Coronary artery (tissue), 2 donors: ENCODE measurements around the gene RO60.
"Not testable (repeated sequence)": the region's sequence is repeated elsewhere in the genome, so short reads cannot be mapped to it uniquely, and the experiment has no call there.

Experiments
- DNase-seq: peaks from one replicate; pipeline ENCODE4 v3.0.0-alpha.2; 2017; ENCODE audit warnings: low spot score
- H3K27ac ChIP-seq, 2 donors: fragments of 200-600 bp; sonication (generic); one replicate each; pipeline ENCODE4 v1.5.1; 2016 to 2019
- H3K4me3 ChIP-seq: fragments of 200-600 bp; sonication (generic); 2 replicates; pipeline ENCODE4 v1.5.1; 2016; ENCODE audit warnings: mild to moderate bottlenecking, moderate library complexity
- CTCF ChIP-seq: fragments of 200-600 bp; sonication (generic); IDR thresholded peaks from one replicate; pipeline ENCODE4 v1.5.1; 2019; ENCODE audit warnings: antibody characterized with exemption

Gene RO60

GRCh38 chr1:193042766-193043691 is 16.4 kb upstream of the RO60 start:
- DNase-seq, result no peak
- TF ChIP-seq CTCF, result no peak
- Histone ChIP-seq H3K4me3 (no peak overlapping the region), H3K27ac (no peak overlapping the region)

- DNase-seq, H3K4me3 ChIP-seq, H3K27ac ChIP-seq: not testable (repeated sequence)
Measured at GRCh38 chr1:193048913-193049312, 10.5 kb upstream of the RO60 start.

DNA sequence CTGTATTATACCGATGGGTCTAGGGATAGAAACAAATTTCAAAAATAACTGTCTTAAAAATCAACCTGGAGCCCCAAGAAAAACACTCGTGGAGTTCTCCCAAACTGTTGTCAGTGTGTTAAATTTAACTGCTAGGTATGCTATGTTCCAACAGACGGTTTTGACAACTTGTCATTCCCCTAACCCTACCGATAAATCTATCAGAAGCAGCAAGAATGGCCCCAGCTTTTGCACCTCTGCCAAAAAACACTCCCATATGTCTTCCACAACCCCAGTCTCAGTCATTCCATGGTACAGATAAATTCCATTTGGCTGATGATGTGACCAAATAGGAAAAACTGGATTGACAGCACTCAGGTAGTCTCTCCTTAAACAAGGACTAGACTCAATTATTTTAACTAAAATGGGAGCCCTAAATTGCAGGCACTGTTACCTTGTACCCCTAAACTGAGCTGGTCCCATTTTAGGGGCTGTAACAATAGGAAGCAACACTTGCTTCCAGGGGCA is 5.2 kb upstream of the RO60 start:
- no peak for DNase-seq
- no peak for TF ChIP-seq CTCF
- Histone ChIP-seq H3K27ac (no peak overlapping the region), H3K4me3 (no peak overlapping the region)

DNA sequence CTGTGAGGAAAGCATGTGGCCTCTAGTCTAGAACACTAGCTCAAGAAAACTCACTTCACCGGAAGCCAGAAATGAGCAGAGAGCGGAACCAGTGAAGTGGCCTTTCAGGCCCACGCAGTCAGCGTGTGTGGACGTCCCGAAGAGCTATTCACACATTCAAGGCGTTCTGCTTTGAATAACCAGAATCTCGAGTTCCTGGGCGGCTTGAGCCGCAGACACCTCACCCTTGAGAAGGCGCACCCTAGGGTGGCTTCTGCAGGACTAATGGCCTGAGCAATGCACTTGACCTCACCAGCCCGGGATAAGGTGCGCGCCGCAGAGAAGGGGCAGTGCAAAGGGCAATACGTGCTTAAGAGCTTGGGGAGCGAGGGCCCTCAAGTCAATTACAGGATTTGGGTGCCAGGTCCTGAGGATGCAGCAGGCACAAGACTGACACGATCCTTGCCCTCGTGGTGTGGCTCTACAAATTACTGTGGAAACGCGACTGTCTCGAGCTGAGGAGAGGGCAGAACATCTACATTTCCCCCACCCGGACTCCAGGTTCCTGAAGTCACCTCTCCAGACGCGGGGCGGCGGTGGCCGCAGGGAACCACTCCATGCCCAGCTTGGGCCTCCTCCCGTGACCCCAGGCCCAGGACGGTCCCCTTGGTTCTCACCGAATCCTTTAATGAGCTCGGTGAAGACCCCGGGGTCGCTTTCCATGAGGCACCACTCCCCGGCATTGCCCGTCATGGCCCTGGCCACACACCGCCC is 707 bp upstream of the RO60 start:
- Histone ChIP-seq H3K4me3 (peak overlapping the region; percentile 94), H3K27ac (peak overlapping the region; percentile 96 to 99)
- peak; percentile 76 for DNase-seq
- no peak for TF ChIP-seq CTCF

DNA sequence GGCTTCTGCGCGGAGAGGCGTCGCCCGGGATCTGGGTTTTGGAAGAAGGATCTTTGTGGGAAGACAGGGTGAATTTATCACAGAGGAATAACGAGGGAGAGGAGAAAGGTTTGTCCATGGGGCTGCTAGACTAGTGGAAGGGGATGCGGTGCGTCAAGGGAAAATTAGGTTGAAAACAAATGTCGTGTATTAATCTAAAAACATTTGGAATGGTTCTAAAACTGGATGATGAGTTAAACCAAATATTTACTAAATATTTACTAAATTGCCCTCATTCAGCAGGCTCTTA is 647 bp downstream of the RO60 start:
- DNase-seq, result no peak
- Histone ChIP-seq H3K27ac (peak overlapping the region; percentile 96 to 99), H3K4me3 (peak overlapping the region; percentile 94)
- no peak for TF ChIP-seq CTCF

GRCh38 chr1:193060406-193060805 is 994 bp downstream of the RO60 start:
- DNase-seq, result no peak
- Histone ChIP-seq H3K27ac (peak overlapping the region; percentile 96 to 99), H3K4me3 (peak overlapping the region; percentile 94)
- TF ChIP-seq CTCF, result no peak

GRCh38 chr1:193060938-193061337 is 1.5 kb downstream of the RO60 start:
- Histone ChIP-seq H3K27ac (peak overlapping the region; percentile 96 to 99), H3K4me3 (peak overlapping the region; percentile 94)
- no peak for TF ChIP-seq CTCF
- DNase-seq, result no peak
